GM19467 (cell line): ENCODE data around the gene CYP2U1.
A peak's percentile ranks its signal among the peaks of the same experiment; 100 is the strongest.
"Not testable (repeated sequence)": the region's sequence is repeated elsewhere in the genome, so short reads cannot be mapped to it uniquely, and the experiment has no call there.

ENCODE experiments used
- ATAC-seq: cut with Tn5 transposase; IDR thresholded peaks from one replicate; pipeline ENCODE4 v1.9.1; 2021; ENCODE audit warnings: mild to moderate bottlenecking, moderate library complexity; ENCODE audit not compliant: unreplicated experiment

The CYP2U1 gene

GRCh38 chr4:107930821-107931774 is at the start of gene CYP2U1:
CYP2U1 (plus strand) TSS chr4:107931549; CDS start chr4:107931644, 95 bp downstream.
- ATAC-seq, result peak; percentile 97

- ATAC-seq, result no peak
These were observed 45.5 kb upstream of the CYP2U1 start for GRCh38 chr4:107885865-107886264.

- ATAC-seq, result no peak
These were observed 43.1 kb upstream of the CYP2U1 start for GRCh38 chr4:107888237-107888636.

- no peak for ATAC-seq
These were observed 40.6 kb upstream of the CYP2U1 start for GRCh38 chr4:107890779-107891178.

GRCh38 chr4:107891299-107891698 is 40.0 kb upstream of the CYP2U1 start:
- ATAC-seq, result no peak

GRCh38 chr4:107893171-107894137 is 37.9 kb upstream of the CYP2U1 start:
- no peak for ATAC-seq

GRCh38 chr4:107894138-107894603 is 37.2 kb upstream of the CYP2U1 start:
- ATAC-seq, result no peak

GRCh38 chr4:107896158-107896645 is 35.1 kb upstream of the CYP2U1 start:
- ATAC-seq, result no peak

GRCh38 chr4:107896646-107897045 is 34.7 kb upstream of the CYP2U1 start:
- ATAC-seq, result no peak

GRCh38 chr4:107897823-107898222 is 33.5 kb upstream of the CYP2U1 start:
- no peak for ATAC-seq

GRCh38 chr4:107900067-107900466 is 31.3 kb upstream of the CYP2U1 start:
- no peak for ATAC-seq

- no peak for ATAC-seq
These were observed 30.8 kb upstream of the CYP2U1 start for GRCh38 chr4:107900508-107900907.

- ATAC-seq, result no peak
These were observed 30.0 kb upstream of the CYP2U1 start for GRCh38 chr4:107901213-107901934.

GRCh38 chr4:107902715-107903114 is 28.6 kb upstream of the CYP2U1 start:
- ATAC-seq, result peak; percentile 77

- not testable (repeated sequence) for ATAC-seq
These were observed 26.3 kb upstream of the CYP2U1 start for GRCh38 chr4:107905082-107905481.

- ATAC-seq, result no peak
These were observed 24.8 kb upstream of the CYP2U1 start for GRCh38 chr4:107906458-107907100.

GRCh38 chr4:107908377-107908776 is 23.0 kb upstream of the CYP2U1 start:
- no peak for ATAC-seq

- peak; percentile 95 for ATAC-seq
These were observed 18.0 kb upstream of the CYP2U1 start for GRCh38 chr4:107913283-107913899.

GRCh38 chr4:107915220-107915619 is 16.1 kb upstream of the CYP2U1 start:
- no peak for ATAC-seq
